CD4-positive, CD25-positive, alpha-beta regulatory T cell (primary cell): ENCODE data around the gene PIN4. TPM values are rescaled to one million over a fixed set of nuclear protein-coding genes. Genes with fewer than 3 reads are reported as not detected.
A peak's percentile ranks its signal among the peaks of the same experiment; 100 is the strongest.

Experiments used
- ATAC-seq, 2 donors: fragments of 150-1000 bp; cut with Tn5 transposase; one replicate each; pipeline ENCODE4 v1.10.0; 2021; ENCODE audit warnings: low read depth in 2 of 2, moderate number of reproducible peaks in 2 of 2, moderate library complexity in 1 of 2
- DNase-seq, 3 donors: peaks; one replicate each; pipeline versions ENCODE4 v3.0.0 to v3.0.0-alpha.2; 2012 to 2022; ENCODE audit warnings: mixed read lengths in 1 of 3
- H3K27ac ChIP-seq: one replicate; pipeline ENCODE4 v1.7.0; 2013; ENCODE audit warnings: mild to moderate bottlenecking, low read length; ENCODE audit not compliant: insufficient read depth, poor library complexity, severe bottlenecking
- H3K27me3 ChIP-seq: one replicate; pipeline ENCODE4 v1.7.0; 2013; ENCODE audit warnings: low read length; ENCODE audit not compliant: control insufficient read depth, insufficient read depth
- H3K36me3 ChIP-seq: one replicate; pipeline ENCODE4 v1.7.0; 2013; ENCODE audit warnings: mild to moderate bottlenecking, low read length, moderate library complexity; ENCODE audit not compliant: control insufficient read depth, insufficient read depth
- H3K4me1 ChIP-seq: 2 replicates; pipeline ENCODE4 v1.7.0; 2013; ENCODE audit warnings: mild to moderate bottlenecking, low read length; ENCODE audit not compliant: insufficient read depth, control insufficient read depth, poor library complexity, severe bottlenecking
- H3K4me3 ChIP-seq: one replicate; pipeline ENCODE4 v1.7.0; 2013; ENCODE audit warnings: low read depth, mild to moderate bottlenecking, low read length, moderate library complexity
- H3K9me3 ChIP-seq, 2 experiments: 1 replicate in 1 of 2; 2 replicates in 1 of 2; pipeline ENCODE4 v1.7.0; 2013; ENCODE audit warnings: low read length in 2 of 2, mild to moderate bottlenecking in 1 of 2, moderate library complexity in 1 of 2; ENCODE audit not compliant: control insufficient read depth in 2 of 2
- H3K27ac Mint-ChIP-seq, 3 donors: one replicate each; pipeline ENCODE4 v1.8.0; 2020 to 2022; ENCODE audit warnings: mild to moderate bottlenecking in 3 of 3, mixed read lengths in 3 of 3, moderate library complexity in 2 of 3
- H3K27me3 Mint-ChIP-seq: one replicate; pipeline ENCODE4 v1.8.0; 2022; ENCODE audit warnings: mild to moderate bottlenecking, mixed read lengths
- H3K36me3 Mint-ChIP-seq: one replicate; pipeline ENCODE4 v1.8.0; 2020; ENCODE audit warnings: mixed read lengths
- H3K4me1 Mint-ChIP-seq, 4 donors: one replicate each; pipeline ENCODE4 v1.8.0; 2020 to 2022; ENCODE audit warnings: mixed read lengths in 4 of 4, mild to moderate bottlenecking in 1 of 4
- H3K4me3 Mint-ChIP-seq, 4 donors: one replicate each; pipeline ENCODE4 v1.8.0; 2020 to 2022; ENCODE audit warnings: mild to moderate bottlenecking in 4 of 4, mixed read lengths in 4 of 4, moderate library complexity in 3 of 4
- H3K9me3 Mint-ChIP-seq, 7 donors: one replicate each; pipeline ENCODE4 v1.8.0; 2020 to 2022; ENCODE audit warnings: mixed read lengths in 7 of 7, mild to moderate bottlenecking in 3 of 7, moderate library complexity in 2 of 7
- polyA plus RNA-seq, 4 donors: library from polyadenylated mRNA; unstranded; fragments of 300-500 nt; fragmentation: Illumina TruSeq; gene quantifications; one replicate each; pipeline ENCODE4 v1.2.3, GENCODE V29; 2021
- total RNA-seq: library from RNA; stranded (reverse); gene quantifications from one replicate; pipeline ENCODE4 v1.2.3, GENCODE V29; 2022

The PIN4 gene
- total and polyA plus RNA-seq, 5 donors from 2014 or later: 2.6 to 36.5 (median 28.9) TPM

GRCh38 chrX:72238183-72238582 is 56.6 kb downstream of the PIN4 start:
- H3K27ac ChIP-seq: no peak overlapping the region
- Mint-ChIP-seq H3K27ac (peak overlapping the region in 1 of 3 donors; percentile 63), H3K27me3 (no peaks in the 10 kb centered on the region), H3K9me3 (no peaks in the 10 kb centered on the region), H3K4me3 (peak overlapping the region in 3 of 4 donors; percentile 43 to 76 (median 76)), H3K36me3 (peaks cover under 1% of the 10 kb centered on the region), H3K4me1 (peaks cover 0 to 6% (median under 1%) of the 10 kb centered on the region in 4 donors)
- no peak for ATAC-seq
- no peaks in the 10 kb centered on the region for H3K36me3 ChIP-seq
- no peaks in the 10 kb centered on the region for H3K9me3 ChIP-seq
- peaks cover 4% of the 10 kb centered on the region for H3K4me1 ChIP-seq
- H3K27me3 ChIP-seq: no peaks in the 10 kb centered on the region
- peak overlapping the region; percentile 67 for H3K4me3 ChIP-seq
- DNase-seq: no peak

DNA sequence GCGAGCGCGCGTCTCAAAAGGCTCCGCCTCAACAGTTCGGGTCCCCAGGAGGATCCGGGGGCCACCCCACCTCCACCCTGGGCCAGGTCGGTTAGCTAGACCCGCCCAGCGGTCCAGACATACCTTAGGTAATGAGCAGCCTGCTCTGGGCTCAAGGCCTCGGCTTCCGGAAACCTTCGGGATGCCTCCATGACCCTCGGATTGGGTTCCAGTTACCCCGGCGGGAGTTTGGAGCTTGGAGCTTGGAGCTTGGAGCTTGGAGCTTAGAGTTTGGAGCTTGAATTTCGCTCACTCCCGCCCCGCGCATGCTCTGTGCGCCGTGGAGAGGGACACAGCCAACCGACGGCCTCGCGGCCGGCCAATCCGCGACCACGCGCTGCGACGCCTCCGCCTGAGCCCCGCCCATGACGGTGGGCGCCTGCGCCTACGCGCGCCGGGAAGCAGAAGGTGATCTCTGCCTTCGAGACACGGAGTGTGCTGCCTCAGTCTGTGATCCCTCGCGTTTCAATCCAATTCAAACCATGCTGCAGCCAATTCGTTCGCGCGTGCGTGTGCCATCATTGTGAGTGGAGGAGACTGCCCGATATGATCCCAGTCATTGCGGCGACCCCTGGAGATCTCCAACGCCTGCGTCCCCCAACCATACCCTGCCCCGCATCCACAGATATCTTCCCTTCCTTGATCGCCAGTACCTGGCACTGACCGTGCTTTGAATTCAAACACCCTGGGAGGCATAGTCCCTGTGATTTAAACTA is 57.3 kb downstream of the PIN4 start, which contains the start of gene ERCC6L:
Gene ERCC6L, minus strand, starts transcription at position 307 of the 755 bp plus-strand sequence. Its CDS starts 116 bp downstream, at position 191.
- Histone ChIP-seq H3K36me3 (no peaks in the 10 kb centered on the region), H3K27ac (peak within 1 kb of the TSS; percentile 14), H3K27me3 (no peaks in the 10 kb centered on the region), H3K4me1 (peaks cover 4% of the 10 kb centered on the region), H3K4me3 (peak within 1 kb of the TSS; percentile 67), H3K9me3 (no peaks in the 10 kb centered on the region)
- Mint-ChIP-seq H3K27me3 (no peaks in the 10 kb centered on the region), H3K36me3 (no peaks in the 10 kb centered on the region), H3K4me1 (peaks cover 0 to 6% (median under 1%) of the 10 kb centered on the region in 4 donors), H3K9me3 (no peaks in the 10 kb centered on the region), H3K4me3 (peak within 1 kb of the TSS; percentile 14 to 76 (median 60)), H3K27ac (peak within 1 kb of the TSS in 2 of 3 donors; percentile 72 to 79)
- DNase-seq (peak; percentile 74 to 90 (median 83)), ATAC-seq (peak; percentile 97 to 99)

DNA sequence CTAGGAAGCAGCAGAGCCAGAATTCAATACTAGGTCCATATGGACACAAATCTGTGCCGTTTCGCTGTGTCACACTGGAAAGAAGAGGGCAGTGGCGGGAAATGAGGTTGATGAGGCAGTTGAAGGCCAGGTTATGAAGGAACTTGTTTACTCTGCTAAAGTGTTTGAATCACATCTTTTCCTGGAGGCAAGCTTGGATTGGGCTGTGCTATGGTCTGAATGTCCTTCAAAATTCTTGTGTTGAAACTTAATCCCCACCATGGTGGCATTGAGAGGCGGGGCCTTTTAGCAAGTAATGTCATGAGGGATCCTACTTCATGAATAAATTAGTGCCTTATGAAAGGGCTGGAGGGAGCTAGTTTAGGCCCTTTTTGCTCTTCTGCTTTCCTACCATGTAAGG is 59.4 kb downstream of the PIN4 start:
- ATAC-seq (no peak), DNase-seq (no peak)
- no peaks in the 10 kb centered on the region for H3K36me3 Mint-ChIP-seq
- no peak overlapping the region for H3K4me3 ChIP-seq
- no peak overlapping the region for H3K27ac ChIP-seq
- H3K27me3 ChIP-seq: no peaks in the 10 kb centered on the region
- peaks cover 4% of the 10 kb centered on the region for H3K4me1 ChIP-seq
- H3K9me3 ChIP-seq: no peaks in the 10 kb centered on the region
- no peak overlapping the region for H3K4me3 Mint-ChIP-seq
- peaks cover 0 to 2% (median 0%) of the 10 kb centered on the region in 7 donors for H3K9me3 Mint-ChIP-seq
- H3K36me3 ChIP-seq: no peaks in the 10 kb centered on the region
- H3K27ac Mint-ChIP-seq: peak overlapping the region in 1 of 3 donors; percentile 48
- H3K4me1 Mint-ChIP-seq: peaks cover 0 to 6% (median under 1%) of the 10 kb centered on the region in 4 donors
- H3K27me3 Mint-ChIP-seq: no peaks in the 10 kb centered on the region

GRCh38 chrX:72243472-72243871 is 61.9 kb downstream of the PIN4 start:
- H3K27me3 ChIP-seq: no peaks in the 10 kb centered on the region
- H3K36me3 ChIP-seq: no peaks in the 10 kb centered on the region
- no peaks in the 10 kb centered on the region for H3K27me3 Mint-ChIP-seq
- peaks cover 0 to under 1% (median 0%) of the 10 kb centered on the region in 4 donors for H3K4me1 Mint-ChIP-seq
- peaks cover 0 to 2% (median 0%) of the 10 kb centered on the region in 7 donors for H3K9me3 Mint-ChIP-seq
- H3K4me3 Mint-ChIP-seq: no peak overlapping the region
- H3K4me3 ChIP-seq: no peak overlapping the region
- H3K4me1 ChIP-seq: peaks cover 4% of the 10 kb centered on the region
- H3K36me3 Mint-ChIP-seq: no peaks in the 10 kb centered on the region
- DNase-seq: peak in 1 of 3 donors; percentile 40
- no peaks in the 10 kb centered on the region for H3K9me3 ChIP-seq
- H3K27ac ChIP-seq: no peak overlapping the region
- ATAC-seq: no peak
- peak overlapping the region in 1 of 3 donors; percentile 18 for H3K27ac Mint-ChIP-seq

- H3K4me1 Mint-ChIP-seq: no peaks in the 10 kb centered on the region
- no peaks in the 10 kb centered on the region for H3K36me3 Mint-ChIP-seq
- H3K9me3 ChIP-seq: no peaks in the 10 kb centered on the region
- no peaks in the 10 kb centered on the region for H3K27me3 Mint-ChIP-seq
- H3K4me1 ChIP-seq: no peaks in the 10 kb centered on the region
- ATAC-seq (no peak), DNase-seq (peak; percentile 3 to 33 (median 15))
- no peaks in the 10 kb centered on the region for H3K36me3 ChIP-seq
- no peak overlapping the region for H3K27ac Mint-ChIP-seq
- no peak overlapping the region for H3K27ac ChIP-seq
- H3K4me3 Mint-ChIP-seq: no peak overlapping the region
- no peaks in the 10 kb centered on the region for H3K27me3 ChIP-seq
- peaks cover 0 to 2% (median 0%) of the 10 kb centered on the region in 7 donors for H3K9me3 Mint-ChIP-seq
- H3K4me3 ChIP-seq: no peak overlapping the region
Observed at GRCh38 chrX:72245461-72246089, 64.0 kb downstream of the PIN4 start.

DNA sequence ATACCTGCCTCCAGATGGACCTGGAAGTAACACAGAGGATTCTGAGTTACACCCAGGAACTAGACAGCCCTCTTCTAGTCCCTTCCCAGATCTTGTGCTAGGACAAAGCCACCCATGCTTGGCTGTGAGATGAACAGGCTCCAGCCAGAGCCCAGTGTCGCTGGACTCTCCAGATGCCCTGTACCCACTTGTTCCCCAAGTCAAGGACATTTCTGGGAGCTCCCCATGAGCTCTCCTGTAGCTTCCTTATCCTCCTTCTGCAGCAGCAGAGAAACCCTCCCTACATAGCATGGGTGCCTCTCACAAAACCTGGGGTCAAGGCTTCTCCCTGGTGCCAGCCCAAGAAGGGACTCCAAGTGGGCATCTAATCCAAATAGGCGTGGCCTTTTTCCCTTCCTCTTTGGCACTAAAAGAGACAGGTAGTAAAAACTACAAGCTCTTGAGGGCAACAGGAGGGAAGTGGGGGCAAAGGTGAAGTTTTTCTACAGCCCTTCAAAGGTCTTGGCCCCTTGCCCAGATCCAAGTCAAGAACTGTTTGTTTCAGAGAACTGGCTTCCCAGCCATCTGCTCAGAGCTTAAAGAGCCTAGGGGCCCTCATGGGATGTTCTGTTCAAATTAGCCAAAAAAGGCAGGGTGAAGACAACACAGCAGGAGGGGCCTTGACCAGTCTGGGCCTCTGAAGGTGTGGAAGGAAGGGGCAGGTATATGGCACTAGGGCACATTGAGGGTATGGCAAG is 65.8 kb downstream of the PIN4 start:
- Histone ChIP-seq H3K4me3 (no peak overlapping the region), H3K36me3 (no peaks in the 10 kb centered on the region), H3K27ac (no peak overlapping the region), H3K27me3 (no peaks in the 10 kb centered on the region), H3K9me3 (no peaks in the 10 kb centered on the region), H3K4me1 (no peaks in the 10 kb centered on the region)
- H3K4me3 Mint-ChIP-seq: no peak overlapping the region
- H3K36me3 Mint-ChIP-seq: peaks cover 4% of the 10 kb centered on the region
- peaks cover under 1% of the 10 kb centered on the region for H3K27me3 Mint-ChIP-seq
- DNase-seq: no peak
- peaks cover 0 to 2% (median 0%) of the 10 kb centered on the region in 7 donors for H3K9me3 Mint-ChIP-seq
- no peak overlapping the region for H3K27ac Mint-ChIP-seq
- ATAC-seq: no peak
- no peaks in the 10 kb centered on the region for H3K4me1 Mint-ChIP-seq
